Skeletal muscle satellite cell (primary cell): Measurements from ENCODE around the gene EPB41L4A.

Experiments
- H3K27me3 ChIP-seq: 2 replicates; pipeline ENCODE4 v1.7.0; 2013; ENCODE audit warnings: low read length; ENCODE audit not compliant: control insufficient read depth, insufficient read depth
- H3K36me3 ChIP-seq: 2 replicates; pipeline ENCODE4 v1.7.0; 2013; ENCODE audit warnings: mild to moderate bottlenecking, control low read depth, low read length; ENCODE audit not compliant: insufficient read depth
- H3K4me1 ChIP-seq: 2 replicates; pipeline ENCODE4 v1.7.0; 2013; ENCODE audit warnings: low read length; ENCODE audit not compliant: control insufficient read depth, insufficient read depth
- H3K4me2 ChIP-seq: 2 replicates; pipeline ENCODE4 v1.7.0; 2013; ENCODE audit warnings: mild to moderate bottlenecking, low read length
- H3K4me3 ChIP-seq: 2 replicates; pipeline ENCODE4 v1.7.0; 2013; ENCODE audit warnings: low read length
- H3K9ac ChIP-seq: 2 replicates; pipeline ENCODE4 v1.7.0; 2013; ENCODE audit warnings: mild to moderate bottlenecking, low read depth, low read length, moderate library complexity
- H3K9me3 ChIP-seq: replicated peaks from 2 replicates; pipeline ENCODE4 v1.7.0; 2013; ENCODE audit warnings: mild to moderate bottlenecking, control low read depth, low read length

The EPB41L4A gene

DNA sequence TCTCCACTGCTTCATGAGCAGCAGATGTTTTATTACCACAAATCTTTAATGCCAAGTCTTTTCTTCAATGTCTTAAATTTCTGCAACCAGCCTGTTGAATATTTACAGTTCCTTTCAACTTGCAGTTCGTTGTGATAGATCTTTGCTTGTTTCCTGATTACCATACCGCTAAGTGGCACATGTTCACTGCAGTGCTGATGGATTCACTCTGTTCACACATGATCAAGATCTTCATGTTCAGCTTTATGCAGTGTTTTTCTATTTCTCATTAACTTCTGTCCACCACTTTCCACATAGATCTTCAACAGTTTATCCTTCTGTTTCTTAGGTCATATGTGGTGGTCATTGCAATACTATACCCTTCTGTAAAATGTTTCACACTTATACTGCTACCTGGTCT lies 280.6 kb downstream of the EPB41L4A start:
- Histone ChIP-seq H3K4me1 (peaks cover 8% of the 10 kb centered on the region), H3K36me3 (no peaks in the 10 kb centered on the region), H3K27me3 (no peaks in the 10 kb centered on the region), H3K4me3 (no peak overlapping the region), H3K9me3 (no peaks in the 10 kb centered on the region), H3K9ac (no peak overlapping the region), H3K4me2 (no peak overlapping the region)

DNA sequence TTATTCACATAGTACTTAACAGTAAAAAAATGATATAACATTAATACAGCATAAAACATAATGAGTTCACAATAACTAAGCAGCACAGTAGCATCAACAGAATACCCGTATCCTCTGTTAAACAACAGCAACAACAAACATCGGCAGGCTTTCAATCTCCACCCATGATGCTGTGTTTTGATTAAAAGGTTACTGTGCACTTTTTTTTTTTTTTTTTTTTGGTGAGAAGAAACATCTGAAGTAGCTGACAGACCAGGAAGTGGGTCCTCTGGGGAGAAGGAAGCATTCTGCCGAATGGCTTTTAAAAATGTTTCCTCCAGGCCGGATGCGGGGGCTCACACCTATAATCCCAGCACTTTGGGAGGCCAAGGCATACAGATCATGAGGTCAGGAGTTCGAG lies 282.3 kb downstream of the EPB41L4A start:
- Histone ChIP-seq H3K4me1 (no peaks in the 10 kb centered on the region), H3K4me3 (no peak overlapping the region), H3K9me3 (no peaks in the 10 kb centered on the region), H3K27me3 (no peaks in the 10 kb centered on the region), H3K4me2 (no peak overlapping the region), H3K9ac (no peak overlapping the region), H3K36me3 (no peaks in the 10 kb centered on the region)

DNA sequence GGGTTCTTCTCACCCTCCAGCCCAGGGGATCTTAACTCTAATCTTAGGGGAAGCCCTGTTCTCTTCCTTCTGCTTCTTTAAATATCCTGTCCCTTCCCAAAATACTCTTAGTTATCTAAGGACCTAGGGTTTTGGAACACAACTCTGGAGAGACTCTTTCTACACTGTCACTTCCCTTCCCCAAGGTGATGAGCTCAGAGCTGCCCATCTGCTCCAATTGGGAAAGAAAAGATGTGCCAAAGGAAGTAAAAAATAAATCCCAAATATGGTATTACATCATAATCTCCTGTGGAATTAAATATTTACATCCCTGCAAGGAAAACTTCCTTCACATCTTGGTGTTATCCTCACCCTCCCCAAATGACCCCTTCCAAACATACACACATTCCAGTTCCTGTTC lies 291.2 kb downstream of the EPB41L4A start:
- H3K36me3 ChIP-seq, result no peaks in the 10 kb centered on the region
- no peaks in the 10 kb centered on the region for H3K9me3 ChIP-seq
- H3K4me3 ChIP-seq, result no peak overlapping the region
- no peak overlapping the region for H3K9ac ChIP-seq
- no peaks in the 10 kb centered on the region for H3K4me1 ChIP-seq
- H3K27me3 ChIP-seq, result no peaks in the 10 kb centered on the region
- H3K4me2 ChIP-seq, result no peak overlapping the region

DNA sequence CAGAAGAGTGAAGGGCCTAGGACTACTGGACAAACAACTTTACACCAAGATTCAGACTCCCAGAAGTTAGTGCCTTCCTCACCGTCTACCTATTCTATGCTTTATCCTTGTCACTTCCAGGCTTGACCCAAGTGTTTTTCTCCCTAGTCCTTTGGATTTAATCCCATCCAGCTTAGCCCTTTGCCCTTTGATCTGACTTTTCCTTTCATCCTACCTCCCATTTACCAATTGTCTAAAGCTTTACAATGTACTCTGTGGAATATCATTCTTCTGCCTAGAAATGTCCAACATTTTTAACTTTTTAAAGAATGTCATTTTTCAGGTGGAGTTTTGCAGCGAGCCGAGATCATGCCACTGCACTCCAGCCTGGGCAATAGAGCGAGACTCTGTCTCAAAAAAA lies 292.1 kb downstream of the EPB41L4A start:
- Histone ChIP-seq H3K36me3 (no peaks in the 10 kb centered on the region), H3K4me3 (no peak overlapping the region), H3K9me3 (no peaks in the 10 kb centered on the region), H3K4me2 (no peak overlapping the region), H3K4me1 (no peaks in the 10 kb centered on the region), H3K9ac (no peak overlapping the region), H3K27me3 (no peaks in the 10 kb centered on the region)

DNA sequence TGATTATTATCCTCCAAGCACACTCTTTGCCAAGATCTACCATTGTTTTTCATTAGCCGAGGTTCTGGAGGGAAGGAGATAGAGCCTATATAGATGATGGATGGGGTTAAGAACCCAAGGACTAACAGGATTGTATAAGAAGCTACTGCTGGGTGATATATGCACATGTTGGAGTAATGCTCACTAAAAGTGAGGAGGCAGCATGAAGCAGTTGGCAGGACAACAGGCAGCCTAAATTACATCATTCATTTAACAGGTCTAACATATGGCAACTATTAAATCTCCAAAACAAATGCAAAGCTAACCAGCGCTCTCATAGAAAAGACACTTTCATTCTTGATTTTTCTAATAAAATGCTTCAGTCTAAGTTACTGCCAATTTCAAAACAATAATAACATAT lies 293.2 kb downstream of the EPB41L4A start:
- H3K9ac ChIP-seq, result no peak overlapping the region
- H3K4me1 ChIP-seq, result no peaks in the 10 kb centered on the region
- H3K4me2 ChIP-seq, result no peak overlapping the region
- H3K36me3 ChIP-seq, result no peaks in the 10 kb centered on the region
- H3K27me3 ChIP-seq, result no peaks in the 10 kb centered on the region
- H3K9me3 ChIP-seq, result no peaks in the 10 kb centered on the region
- no peak overlapping the region for H3K4me3 ChIP-seq

DNA sequence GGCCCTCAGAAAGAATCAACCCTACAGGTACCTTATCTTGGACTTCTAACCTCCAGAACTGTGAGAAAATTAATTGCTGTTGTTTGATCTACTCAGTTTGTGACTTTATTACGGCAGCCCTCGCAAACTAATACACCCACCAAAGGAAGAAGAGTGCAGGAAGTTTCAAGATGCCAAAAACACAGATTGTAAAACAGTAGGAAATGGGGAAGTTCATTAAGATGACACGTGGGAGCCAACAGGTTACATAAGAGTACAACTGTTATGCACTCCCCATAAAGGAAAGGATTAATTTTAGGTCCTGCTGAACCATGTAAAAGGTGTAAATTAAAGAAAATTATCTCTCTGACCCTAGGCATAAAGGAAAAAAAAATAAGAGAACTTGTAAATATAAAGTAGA lies 294.3 kb downstream of the EPB41L4A start:
- Histone ChIP-seq H3K4me1 (no peaks in the 10 kb centered on the region), H3K9ac (no peak overlapping the region), H3K36me3 (no peaks in the 10 kb centered on the region), H3K27me3 (no peaks in the 10 kb centered on the region), H3K9me3 (no peaks in the 10 kb centered on the region), H3K4me3 (no peak overlapping the region), H3K4me2 (no peak overlapping the region)

DNA sequence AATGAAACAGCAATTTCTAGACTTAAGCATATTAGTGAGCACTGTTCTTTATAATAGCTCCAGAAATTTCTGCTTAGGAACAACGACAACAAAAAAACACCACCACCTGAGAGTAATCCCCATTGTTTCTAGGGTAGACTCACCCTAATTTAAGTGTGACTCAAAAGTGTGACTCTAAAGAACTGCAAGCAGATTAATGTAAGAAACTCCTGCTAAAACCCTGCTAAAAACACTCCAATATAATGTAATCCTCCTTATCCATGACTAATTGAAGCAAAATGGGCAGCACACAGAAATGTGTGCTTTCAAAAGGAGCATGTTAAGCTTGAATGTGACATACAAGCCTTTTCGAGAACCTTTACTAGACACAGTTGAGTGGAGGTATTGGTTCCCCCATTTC lies 296.0 kb downstream of the EPB41L4A start:
- Histone ChIP-seq H3K27me3 (no peaks in the 10 kb centered on the region), H3K4me3 (no peak overlapping the region), H3K36me3 (no peaks in the 10 kb centered on the region), H3K9me3 (no peaks in the 10 kb centered on the region), H3K4me1 (no peaks in the 10 kb centered on the region), H3K9ac (no peak overlapping the region), H3K4me2 (no peak overlapping the region)

DNA sequence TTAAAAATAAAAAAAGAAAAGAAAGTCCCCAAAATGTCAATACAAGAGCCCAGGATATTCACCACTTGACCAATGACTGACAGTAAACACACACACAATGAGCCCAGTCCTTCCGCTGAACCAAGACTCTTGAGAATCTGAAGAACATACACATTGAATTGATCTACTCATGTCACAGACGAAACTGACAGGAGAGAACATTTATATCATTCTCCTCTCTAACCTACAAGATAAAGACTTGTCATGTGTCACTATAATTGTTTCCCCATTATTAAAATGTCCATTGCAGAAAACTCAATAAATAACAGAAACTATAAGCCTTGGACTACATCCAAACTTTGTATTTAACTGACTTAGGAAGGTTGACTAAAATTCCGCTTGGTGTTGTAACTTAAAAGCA lies 296.7 kb downstream of the EPB41L4A start:
- no peak overlapping the region for H3K4me3 ChIP-seq
- H3K9ac ChIP-seq, result no peak overlapping the region
- H3K9me3 ChIP-seq, result no peaks in the 10 kb centered on the region
- no peaks in the 10 kb centered on the region for H3K27me3 ChIP-seq
- no peak overlapping the region for H3K4me2 ChIP-seq
- H3K4me1 ChIP-seq, result no peaks in the 10 kb centered on the region
- no peaks in the 10 kb centered on the region for H3K36me3 ChIP-seq

DNA sequence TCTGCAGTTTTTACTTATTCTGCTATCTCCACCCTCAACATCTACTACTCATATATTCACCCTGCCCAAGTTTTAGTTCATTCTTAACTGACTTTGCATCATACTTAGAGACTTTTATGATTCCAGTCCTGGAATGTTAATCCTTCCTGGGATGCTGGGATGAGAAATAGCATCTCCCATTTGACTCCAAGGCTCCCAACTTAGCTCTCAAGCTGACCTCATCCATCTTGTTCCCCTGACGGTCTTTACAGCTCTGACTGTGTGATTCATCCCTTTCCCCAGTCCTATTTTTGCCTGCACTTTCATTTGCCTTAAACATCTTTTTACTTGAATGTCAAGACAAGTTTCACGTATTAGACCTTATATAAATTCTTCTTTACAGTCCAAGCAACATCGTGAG lies 297.8 kb downstream of the EPB41L4A start:
- Histone ChIP-seq H3K4me2 (no peak overlapping the region), H3K9me3 (no peaks in the 10 kb centered on the region), H3K27me3 (no peaks in the 10 kb centered on the region), H3K9ac (no peak overlapping the region), H3K36me3 (no peaks in the 10 kb centered on the region), H3K4me3 (no peak overlapping the region), H3K4me1 (no peaks in the 10 kb centered on the region)

DNA sequence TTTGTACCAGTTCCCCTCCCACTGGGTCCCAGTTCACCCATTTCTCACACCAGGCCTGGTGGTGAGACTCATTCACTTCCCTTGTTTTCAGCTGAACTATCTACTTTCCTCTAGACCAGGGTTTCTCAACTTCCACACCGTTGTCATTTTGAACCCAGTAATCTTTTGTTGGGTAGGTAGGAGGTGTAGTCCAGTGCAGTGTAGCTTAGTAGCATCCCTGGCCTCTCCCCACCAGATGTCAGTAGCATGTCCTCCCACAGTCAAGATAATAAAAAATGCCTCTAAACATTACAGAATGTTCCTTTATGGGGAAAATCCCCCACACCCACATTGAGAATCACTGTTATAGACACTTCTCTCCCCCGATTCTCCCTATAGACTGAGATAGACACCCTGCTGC lies 299.1 kb downstream of the EPB41L4A start:
- H3K9ac ChIP-seq, result no peak overlapping the region
- H3K27me3 ChIP-seq, result no peaks in the 10 kb centered on the region
- no peak overlapping the region for H3K4me3 ChIP-seq
- no peaks in the 10 kb centered on the region for H3K36me3 ChIP-seq
- no peaks in the 10 kb centered on the region for H3K4me1 ChIP-seq
- H3K4me2 ChIP-seq, result no peak overlapping the region
- H3K9me3 ChIP-seq, result no peaks in the 10 kb centered on the region

DNA sequence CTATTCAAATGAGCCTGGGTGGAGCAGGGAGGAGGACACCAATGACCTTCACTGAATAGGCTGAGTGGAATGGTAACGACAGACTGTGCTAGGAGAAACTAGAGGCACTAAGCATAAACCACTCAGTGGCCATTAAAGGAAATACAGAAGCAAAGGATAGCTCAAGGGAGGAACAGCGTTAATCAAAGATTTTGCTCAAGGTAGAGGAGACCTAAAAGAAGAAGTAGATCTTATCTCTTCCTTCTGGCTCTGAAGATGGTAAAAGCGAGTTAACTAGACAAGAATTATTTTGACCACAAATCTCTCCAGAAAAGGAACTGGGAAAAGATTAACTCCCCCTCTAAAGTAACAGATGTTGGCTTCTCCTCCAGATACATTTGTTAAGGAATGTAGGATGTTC lies 299.6 kb downstream of the EPB41L4A start:
- Histone ChIP-seq H3K27me3 (no peaks in the 10 kb centered on the region), H3K9me3 (no peaks in the 10 kb centered on the region)

DNA sequence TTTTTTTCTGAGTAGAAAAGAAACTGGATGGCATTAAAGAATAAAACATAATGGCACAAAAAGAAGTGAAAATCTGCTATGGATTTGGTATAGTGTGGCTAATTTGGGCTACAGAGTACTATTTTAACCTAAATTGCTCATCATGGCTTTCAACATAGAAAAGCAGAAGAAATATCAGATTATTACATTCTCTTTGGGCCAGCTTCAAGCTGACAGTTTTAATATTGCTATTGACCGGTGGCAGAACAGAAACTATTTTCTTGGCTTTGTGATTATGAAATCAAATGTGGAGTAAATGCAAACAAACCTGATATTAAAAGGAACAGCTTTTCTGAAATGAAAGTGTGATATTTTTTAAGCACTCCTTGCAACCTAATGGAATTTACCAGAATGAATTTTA lies 301.5 kb downstream of the EPB41L4A start:
- H3K27me3 ChIP-seq, result no peaks in the 10 kb centered on the region
- H3K9me3 ChIP-seq, result no peaks in the 10 kb centered on the region
- no peak overlapping the region for H3K4me2 ChIP-seq
- no peak overlapping the region for H3K9ac ChIP-seq
- H3K36me3 ChIP-seq, result no peaks in the 10 kb centered on the region
- H3K4me1 ChIP-seq, result no peaks in the 10 kb centered on the region
- no peak overlapping the region for H3K4me3 ChIP-seq

More for the DNA sequence above, 299.6 kb downstream of the EPB41L4A start:
- Histone ChIP-seq H3K4me1 (no peaks in the 10 kb centered on the region), H3K4me2 (no peak overlapping the region), H3K36me3 (no peaks in the 10 kb centered on the region), H3K4me3 (no peak overlapping the region), H3K9ac (no peak overlapping the region)
